SK-N-SH treated with all-trans-retinoic acid at 6 μM for 48 hours (cell line): ENCODE measurements around the gene WDSUB1.

Source experiments
- ATAC-seq: fragments of 200-7000 bp; cut with Tn5 transposase; 3 replicates; pipeline ENCODE4 v1.9.1; 2020; ENCODE audit warnings: mild to moderate bottlenecking, moderate library complexity
- ARNTL ChIP-seq: fragments of 450-650 bp; formaldehyde crosslinking; IDR thresholded peaks from 2 replicates; pipeline ENCODE4 v1.5.0; 2020; ENCODE audit warnings: low read depth, mild to moderate bottlenecking, moderate library complexity, borderline replicate concordance
- BACH2 ChIP-seq: fragments of 250-450 bp; sonication (Bioruptor Pico); IDR thresholded peaks from 2 replicates; pipeline ENCODE4 v1.9.0; 2021; ENCODE audit warnings: mild to moderate bottlenecking, borderline replicate concordance
- CSDC2 ChIP-seq: fragments of 250-450 bp; sonication (Bioruptor Pico); IDR thresholded peaks from 2 replicates; pipeline ENCODE4 v1.5.0; 2020; ENCODE audit warnings: mild to moderate bottlenecking, moderate library complexity
- ESRRG ChIP-seq: fragments of 250-450 bp; sonication (Bioruptor Pico); IDR thresholded peaks from 2 replicates; pipeline ENCODE4 v1.6.1; 2021; ENCODE audit warnings: mild to moderate bottlenecking
- GLIS3 ChIP-seq: fragments of 250-450 bp; sonication (Bioruptor Pico); IDR thresholded peaks from 2 replicates; pipeline ENCODE4 v1.5.0; 2020; ENCODE audit warnings: mild to moderate bottlenecking, moderate library complexity
- ISL1 ChIP-seq: fragments of 250-450 bp; sonication (Bioruptor Pico); IDR thresholded peaks from 2 replicates; pipeline ENCODE4 v2.1.2; 2022; ENCODE audit warnings: mild to moderate bottlenecking, moderate library complexity
- OSR1 ChIP-seq: fragments of 250-450 bp; sonication (Bioruptor Pico); IDR thresholded peaks from 2 replicates; pipeline ENCODE4 v1.8.0; 2022; ENCODE audit warnings: moderate library complexity, mild to moderate bottlenecking, inconsistent platforms
- PPARA ChIP-seq: fragments of 250-450 bp; sonication (Bioruptor Pico); IDR thresholded peaks from 2 replicates; pipeline ENCODE4 v1.5.0; 2020; ENCODE audit warnings: mild to moderate bottlenecking, borderline replicate concordance
- RARB ChIP-seq: fragments of 250-450 bp; sonication (Bioruptor Pico); IDR thresholded peaks from 2 replicates; pipeline ENCODE4 v1.8.0; 2021; ENCODE audit warnings: mild to moderate bottlenecking, moderate library complexity
- SNAI2 ChIP-seq: fragments of 250-450 bp; sonication (Bioruptor Pico); IDR thresholded peaks from 2 replicates; pipeline ENCODE4 v1.5.0; 2020; ENCODE audit warnings: mild to moderate bottlenecking, moderate library complexity
- TCF4 ChIP-seq: fragments of 250-450 bp; sonication (Bioruptor Pico); IDR thresholded peaks from 2 replicates; pipeline ENCODE4 v1.8.0; 2021; ENCODE audit warnings: mild to moderate bottlenecking, moderate library complexity, borderline replicate concordance
- TOX ChIP-seq: fragments of 250-450 bp; sonication (Bioruptor Pico); IDR thresholded peaks from 2 replicates; pipeline ENCODE4 v1.8.0; 2021; ENCODE audit warnings: mild to moderate bottlenecking, moderate library complexity, borderline replicate concordance
- ZC3H10 ChIP-seq: fragments of 250-450 bp; sonication (Bioruptor Pico); IDR thresholded peaks from 2 replicates; pipeline ENCODE4 v1.5.1; 2021; ENCODE audit warnings: mild to moderate bottlenecking, moderate library complexity
- ZFP3 ChIP-seq: fragments of 250-450 bp; sonication (Bioruptor Pico); IDR thresholded peaks from 2 replicates; pipeline ENCODE4 v1.5.0; 2020; ENCODE audit warnings: mild to moderate bottlenecking, moderate library complexity
- ZFP30 ChIP-seq: fragments of 450-650 bp; formaldehyde crosslinking; IDR thresholded peaks from 2 replicates; pipeline ENCODE4 v1.5.0; 2022; ENCODE audit warnings: mild to moderate bottlenecking, moderate library complexity
- ZNF565 ChIP-seq: fragments of 450-650 bp; formaldehyde crosslinking; conservative IDR thresholded peaks from 2 replicates; pipeline ENCODE4 v1.5.0; 2020; ENCODE audit warnings: low read depth, mild to moderate bottlenecking, moderate library complexity
- ZNF70 ChIP-seq: fragments of 450-650 bp; formaldehyde crosslinking; IDR thresholded peaks from 2 replicates; pipeline ENCODE4 v1.5.0; 2020; ENCODE audit warnings: mild to moderate bottlenecking, moderate library complexity
- ZNF8 ChIP-seq: fragments of 450-650 bp; formaldehyde crosslinking; IDR thresholded peaks from 2 replicates; pipeline ENCODE4 v1.5.0; 2020; ENCODE audit warnings: mild to moderate bottlenecking, moderate library complexity
- TF ChIP-seq, protein P1 (sequence below): fragments of 250-450 bp; sonication (Bioruptor Pico); IDR thresholded peaks from 2 replicates; pipeline ENCODE4 v1.5.0; 2020; ENCODE audit warnings: mild to moderate bottlenecking, moderate library complexity
- TF ChIP-seq, protein P2 (sequence below): fragments of 250-450 bp; sonication (Bioruptor Pico); IDR thresholded peaks from 2 replicates; pipeline ENCODE4 v1.8.0; 2020; ENCODE audit warnings: mild to moderate bottlenecking, moderate library complexity, borderline replicate concordance
- TF ChIP-seq, protein P3 (sequence below): fragments of 250-450 bp; sonication (Bioruptor Pico); IDR thresholded peaks from 2 replicates; pipeline ENCODE4 v1.5.1; 2020; ENCODE audit warnings: low read depth, mild to moderate bottlenecking, moderate library complexity
- TF ChIP-seq, protein P4 (sequence below): fragments of 250-450 bp; sonication (Bioruptor Pico); IDR thresholded peaks from 2 replicates; pipeline ENCODE4 v1.8.0; 2021; ENCODE audit warnings: low read depth, mild to moderate bottlenecking, moderate library complexity, borderline replicate concordance
- TF ChIP-seq, protein P5 (sequence below): fragments of 250-450 bp; sonication (Bioruptor Pico); IDR thresholded peaks from 2 replicates; pipeline ENCODE4 v1.5.1; 2021; ENCODE audit warnings: mild to moderate bottlenecking, moderate library complexity

The WDSUB1 gene

DNA sequence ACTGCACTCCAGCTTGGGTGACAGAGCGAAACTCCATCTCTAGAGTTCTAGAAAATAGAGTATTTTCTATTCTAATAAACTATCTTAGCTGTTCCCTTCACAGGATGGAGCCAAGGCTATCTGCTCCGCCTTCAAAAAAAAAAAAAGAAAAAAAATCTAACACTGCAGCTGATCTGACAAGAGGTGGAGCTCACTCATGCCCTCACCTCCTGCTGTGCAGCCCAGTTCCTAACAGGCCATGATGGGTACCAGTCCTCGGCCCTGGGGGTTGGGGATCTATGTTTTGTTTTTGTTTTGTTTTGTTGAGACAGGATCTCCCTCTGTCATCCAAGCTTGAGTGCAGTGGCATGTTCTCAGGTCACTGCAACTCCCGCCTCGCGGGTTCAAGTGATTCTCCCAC is 3.0 kb downstream of the WDSUB1 start:
- ATAC-seq, result no peak
- TF ChIP-seq RARB (CRISPR knock-in tag), result no peak
- TF ChIP-seq CSDC2 (CRISPR knock-in tag), result no peak
- TF ChIP-seq ZFP3 (CRISPR knock-in tag), result no peak
- no peak for TF ChIP-seq ARNTL
- TF ChIP-seq, protein P1, sequence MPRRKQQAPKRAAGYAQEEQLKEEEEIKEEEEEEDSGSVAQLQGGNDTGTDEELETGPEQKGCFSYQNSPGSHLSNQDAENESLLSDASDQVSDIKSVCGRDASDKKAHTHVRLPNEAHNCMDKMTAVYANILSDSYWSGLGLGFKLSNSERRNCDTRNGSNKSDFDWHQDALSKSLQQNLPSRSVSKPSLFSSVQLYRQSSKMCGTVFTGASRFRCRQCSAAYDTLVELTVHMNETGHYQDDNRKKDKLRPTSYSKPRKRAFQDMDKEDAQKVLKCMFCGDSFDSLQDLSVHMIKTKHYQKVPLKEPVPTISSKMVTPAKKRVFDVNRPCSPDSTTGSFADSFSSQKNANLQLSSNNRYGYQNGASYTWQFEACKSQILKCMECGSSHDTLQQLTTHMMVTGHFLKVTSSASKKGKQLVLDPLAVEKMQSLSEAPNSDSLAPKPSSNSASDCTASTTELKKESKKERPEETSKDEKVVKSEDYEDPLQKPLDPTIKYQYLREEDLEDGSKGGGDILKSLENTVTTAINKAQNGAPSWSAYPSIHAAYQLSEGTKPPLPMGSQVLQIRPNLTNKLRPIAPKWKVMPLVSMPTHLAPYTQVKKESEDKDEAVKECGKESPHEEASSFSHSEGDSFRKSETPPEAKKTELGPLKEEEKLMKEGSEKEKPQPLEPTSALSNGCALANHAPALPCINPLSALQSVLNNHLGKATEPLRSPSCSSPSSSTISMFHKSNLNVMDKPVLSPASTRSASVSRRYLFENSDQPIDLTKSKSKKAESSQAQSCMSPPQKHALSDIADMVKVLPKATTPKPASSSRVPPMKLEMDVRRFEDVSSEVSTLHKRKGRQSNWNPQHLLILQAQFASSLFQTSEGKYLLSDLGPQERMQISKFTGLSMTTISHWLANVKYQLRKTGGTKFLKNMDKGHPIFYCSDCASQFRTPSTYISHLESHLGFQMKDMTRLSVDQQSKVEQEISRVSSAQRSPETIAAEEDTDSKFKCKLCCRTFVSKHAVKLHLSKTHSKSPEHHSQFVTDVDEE (CRISPR knock-in tag), result no peak
- TF ChIP-seq ESRRG, result no peak
- no peak for TF ChIP-seq SNAI2 (CRISPR knock-in tag)
- TF ChIP-seq ZNF70, result no peak
- no peak for TF ChIP-seq TOX (CRISPR knock-in tag)
- no peak for TF ChIP-seq ZC3H10 (CRISPR knock-in tag)
- no peak for TF ChIP-seq ZNF8 (CRISPR knock-in tag)
- TF ChIP-seq, protein P2, sequence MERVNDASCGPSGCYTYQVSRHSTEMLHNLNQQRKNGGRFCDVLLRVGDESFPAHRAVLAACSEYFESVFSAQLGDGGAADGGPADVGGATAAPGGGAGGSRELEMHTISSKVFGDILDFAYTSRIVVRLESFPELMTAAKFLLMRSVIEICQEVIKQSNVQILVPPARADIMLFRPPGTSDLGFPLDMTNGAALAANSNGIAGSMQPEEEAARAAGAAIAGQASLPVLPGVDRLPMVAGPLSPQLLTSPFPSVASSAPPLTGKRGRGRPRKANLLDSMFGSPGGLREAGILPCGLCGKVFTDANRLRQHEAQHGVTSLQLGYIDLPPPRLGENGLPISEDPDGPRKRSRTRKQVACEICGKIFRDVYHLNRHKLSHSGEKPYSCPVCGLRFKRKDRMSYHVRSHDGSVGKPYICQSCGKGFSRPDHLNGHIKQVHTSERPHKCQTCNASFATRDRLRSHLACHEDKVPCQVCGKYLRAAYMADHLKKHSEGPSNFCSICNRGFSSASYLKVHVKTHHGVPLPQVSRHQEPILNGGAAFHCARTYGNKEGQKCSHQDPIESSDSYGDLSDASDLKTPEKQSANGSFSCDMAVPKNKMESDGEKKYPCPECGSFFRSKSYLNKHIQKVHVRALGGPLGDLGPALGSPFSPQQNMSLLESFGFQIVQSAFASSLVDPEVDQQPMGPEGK, result no peak
- no peak for TF ChIP-seq PPARA (CRISPR knock-in tag)

DNA sequence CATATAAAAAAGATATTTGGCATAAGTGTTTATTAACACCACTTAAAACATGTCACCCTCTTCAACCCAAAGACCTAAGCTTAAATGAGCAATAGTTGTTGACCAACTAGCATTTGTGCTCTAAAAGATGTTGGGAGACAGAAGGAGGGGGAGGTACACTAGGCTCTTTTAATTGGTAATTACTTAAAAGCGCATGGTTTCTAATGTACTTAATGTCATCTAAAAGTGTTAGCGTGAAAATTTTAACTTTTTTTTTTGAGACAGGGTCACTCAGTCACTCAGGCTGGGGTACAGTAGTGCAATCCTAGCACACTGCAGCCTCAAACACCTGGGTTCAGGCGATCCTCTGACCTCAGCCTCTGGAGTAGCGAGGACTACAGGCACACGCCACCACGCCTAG is 5.5 kb downstream of the WDSUB1 start:
- ATAC-seq, result no peak
- TF ChIP-seq, protein P3, sequence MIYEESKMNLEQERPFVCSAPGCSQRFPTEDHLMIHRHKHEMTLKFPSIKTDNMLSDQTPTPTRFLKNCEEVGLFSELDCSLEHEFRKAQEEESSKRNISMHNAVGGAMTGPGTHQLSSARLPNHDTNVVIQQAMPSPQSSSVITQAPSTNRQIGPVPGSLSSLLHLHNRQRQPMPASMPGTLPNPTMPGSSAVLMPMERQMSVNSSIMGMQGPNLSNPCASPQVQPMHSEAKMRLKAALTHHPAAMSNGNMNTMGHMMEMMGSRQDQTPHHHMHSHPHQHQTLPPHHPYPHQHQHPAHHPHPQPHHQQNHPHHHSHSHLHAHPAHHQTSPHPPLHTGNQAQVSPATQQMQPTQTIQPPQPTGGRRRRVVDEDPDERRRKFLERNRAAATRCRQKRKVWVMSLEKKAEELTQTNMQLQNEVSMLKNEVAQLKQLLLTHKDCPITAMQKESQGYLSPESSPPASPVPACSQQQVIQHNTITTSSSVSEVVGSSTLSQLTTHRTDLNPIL, result no peak
- no peak for TF ChIP-seq GLIS3
- TF ChIP-seq RARB (CRISPR knock-in tag), result no peak
- no peak for TF ChIP-seq BACH2 (CRISPR knock-in tag)
- TF ChIP-seq, protein P4, sequence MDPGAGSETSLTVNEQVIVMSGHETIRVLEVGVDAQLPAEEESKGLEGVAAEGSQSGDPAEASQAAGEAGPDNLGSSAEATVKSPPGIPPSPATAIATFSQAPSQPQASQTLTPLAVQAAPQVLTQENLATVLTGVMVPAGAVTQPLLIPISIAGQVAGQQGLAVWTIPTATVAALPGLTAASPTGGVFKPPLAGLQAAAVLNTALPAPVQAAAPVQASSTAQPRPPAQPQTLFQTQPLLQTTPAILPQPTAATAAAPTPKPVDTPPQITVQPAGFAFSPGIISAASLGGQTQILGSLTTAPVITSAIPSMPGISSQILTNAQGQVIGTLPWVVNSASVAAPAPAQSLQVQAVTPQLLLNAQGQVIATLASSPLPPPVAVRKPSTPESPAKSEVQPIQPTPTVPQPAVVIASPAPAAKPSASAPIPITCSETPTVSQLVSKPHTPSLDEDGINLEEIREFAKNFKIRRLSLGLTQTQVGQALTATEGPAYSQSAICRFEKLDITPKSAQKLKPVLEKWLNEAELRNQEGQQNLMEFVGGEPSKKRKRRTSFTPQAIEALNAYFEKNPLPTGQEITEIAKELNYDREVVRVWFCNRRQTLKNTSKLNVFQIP, result no peak
- no peak for TF ChIP-seq ZC3H10 (CRISPR knock-in tag)
- TF ChIP-seq, protein P5, sequence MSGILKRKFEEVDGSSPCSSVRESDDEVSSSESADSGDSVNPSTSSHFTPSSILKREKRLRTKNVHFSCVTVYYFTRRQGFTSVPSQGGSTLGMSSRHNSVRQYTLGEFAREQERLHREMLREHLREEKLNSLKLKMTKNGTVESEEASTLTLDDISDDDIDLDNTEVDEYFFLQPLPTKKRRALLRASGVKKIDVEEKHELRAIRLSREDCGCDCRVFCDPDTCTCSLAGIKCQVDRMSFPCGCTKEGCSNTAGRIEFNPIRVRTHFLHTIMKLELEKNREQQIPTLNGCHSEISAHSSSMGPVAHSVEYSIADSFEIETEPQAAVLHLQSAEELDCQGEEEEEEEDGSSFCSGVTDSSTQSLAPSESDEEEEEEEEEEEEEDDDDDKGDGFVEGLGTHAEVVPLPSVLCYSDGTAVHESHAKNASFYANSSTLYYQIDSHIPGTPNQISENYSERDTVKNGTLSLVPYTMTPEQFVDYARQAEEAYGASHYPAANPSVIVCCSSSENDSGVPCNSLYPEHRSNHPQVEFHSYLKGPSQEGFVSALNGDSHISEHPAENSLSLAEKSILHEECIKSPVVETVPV (CRISPR knock-in tag), result no peak
- no peak for TF ChIP-seq ESRRG
- TF ChIP-seq, protein P2, result no peak
- no peak for TF ChIP-seq CSDC2 (CRISPR knock-in tag)
- TF ChIP-seq ISL1 (CRISPR knock-in tag), result no peak
- TF ChIP-seq ZNF565 (CRISPR knock-in tag), result no peak
- no peak for TF ChIP-seq ZNF8 (CRISPR knock-in tag)
- no peak for TF ChIP-seq ZFP30 (CRISPR knock-in tag)
- no peak for TF ChIP-seq SNAI2 (CRISPR knock-in tag)
- no peak for TF ChIP-seq ZNF70
- TF ChIP-seq OSR1 (CRISPR knock-in tag), result no peak
- no peak for TF ChIP-seq TCF4 (CRISPR knock-in tag)
- TF ChIP-seq, protein P1 (CRISPR knock-in tag), result no peak
- no peak for TF ChIP-seq TOX (CRISPR knock-in tag)
